Subcutaneous abdominal adipose tissue (tissue), 5 donors: ENCODE data around the gene GLTPD2.
A peak's percentile ranks its signal among the peaks of the same experiment; 100 is the strongest.

Experiments used
- H3K27ac ChIP-seq: one replicate; pipeline ENCODE4 v1.7.0; 2013; ENCODE audit warnings: low read depth, mild to moderate bottlenecking, inconsistent platforms, low read length, moderate library complexity
- H3K27me3 ChIP-seq, 5 donors: one replicate each; pipeline ENCODE4 v1.7.0; 2013; ENCODE audit warnings: low read length in 5 of 5, inconsistent platforms in 1 of 5; ENCODE audit not compliant: control insufficient read depth in 5 of 5, insufficient read depth in 4 of 5
- H3K36me3 ChIP-seq, 5 donors: one replicate each; pipeline ENCODE4 v1.7.0; 2013; ENCODE audit warnings: low read length in 5 of 5; ENCODE audit not compliant: control insufficient read depth in 5 of 5, insufficient read depth in 5 of 5
- H3K4me1 ChIP-seq, 5 donors: one replicate each; pipeline ENCODE4 v1.7.0; 2013; ENCODE audit warnings: low read length in 5 of 5, mild to moderate bottlenecking in 3 of 5, moderate library complexity in 1 of 5; ENCODE audit not compliant: control insufficient read depth in 5 of 5, insufficient read depth in 5 of 5
- H3K4me3 ChIP-seq, 5 donors: one replicate each; pipeline ENCODE4 v1.7.0; 2013; ENCODE audit warnings: low read length in 5 of 5, low read depth in 1 of 5
- H3K9ac ChIP-seq, 5 donors: one replicate each; pipeline ENCODE4 v1.7.0; 2013; ENCODE audit warnings: low read length in 5 of 5, mild to moderate bottlenecking in 4 of 5, moderate library complexity in 3 of 5
- H3K9me3 ChIP-seq, 5 donors: one replicate each; pipeline ENCODE4 v1.7.0; 2013; ENCODE audit warnings: low read length in 5 of 5; ENCODE audit not compliant: control insufficient read depth in 5 of 5
- donor health status: healthy.
- donor health status: healthy.
- donor health status: healthy.
- donor health status: healthy.
- donor health status: healthy.

GLTPD2 gene

GRCh38 chr17:4788807-4789700 lies at the start of gene GLTPD2:
Gene GLTPD2, plus strand, starts transcription at chr17:4788964. Its CDS starts 48 bp downstream, at chr17:4789012.
- Histone ChIP-seq H3K9ac (peak within 1 kb of the TSS in 4 of 5 donors; percentile 78 to 83 (median 81)), H3K4me1 (peaks cover 7 to 55% (median 48%) of the 10 kb centered on the region in 5 donors), H3K36me3 (no peaks in the 10 kb centered on the region), H3K27ac (peak within 1 kb of the TSS; percentile 63), H3K4me3 (peak within 1 kb of the TSS in 4 of 5 donors; percentile 57 to 78 (median 76)), H3K9me3 (no peaks in the 10 kb centered on the region), H3K27me3 (peaks cover 8 to 15% (median 13%) of the 10 kb centered on the region in 5 donors)

GRCh38 chr17:4739122-4740024 lies 49.4 kb upstream of the GLTPD2 start, which contains the start of the genes CXCL16 and ZMYND15:
Gene CXCL16, minus strand, starts transcription at chr17:4739928. Its CDS starts 589 bp downstream, at chr17:4739339.
Gene ZMYND15, plus strand, starts transcription at chr17:4739833. Its CDS starts 716 bp downstream, at chr17:4740549.
- Histone ChIP-seq H3K9ac (peak within 1 kb of the TSS; percentile 38 to 84 (median 73)), H3K36me3 (peaks cover 0 to 6% (median 0%) of the 10 kb centered on the region in 5 donors), H3K9me3 (no peaks in the 10 kb centered on the region), H3K27ac (peak within 1 kb of the TSS; percentile 23), H3K27me3 (peaks cover under 1 to 10% (median 3%) of the 10 kb centered on the region in 5 donors), H3K4me3 (peak within 1 kb of the TSS; percentile 54 to 83 (median 73)), H3K4me1 (peaks cover 0 to 41% (median 19%) of the 10 kb centered on the region in 5 donors)

DNA sequence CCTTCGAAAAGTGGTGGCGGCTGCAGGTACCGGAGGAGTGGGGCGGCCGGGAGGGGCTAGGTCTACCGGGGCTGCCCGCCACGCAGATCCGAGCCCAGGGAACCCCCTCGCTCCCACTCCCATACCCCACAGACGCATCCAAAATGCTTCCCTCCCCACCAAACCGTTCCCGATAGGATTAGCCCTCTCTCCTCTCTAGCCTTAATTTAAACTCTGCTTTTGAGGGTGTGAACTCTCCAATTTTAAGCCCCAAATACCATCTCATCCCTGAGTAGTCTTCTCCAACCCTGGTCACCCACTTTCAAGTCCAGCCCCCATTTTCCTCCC lies 48.8 kb upstream of the GLTPD2 start:
- Histone ChIP-seq H3K36me3 (peaks cover 0 to under 1% (median 0%) of the 10 kb centered on the region in 5 donors), H3K27ac (no peak overlapping the region), H3K9ac (peak overlapping the region in 3 of 5 donors; percentile 44 to 72 (median 62)), H3K4me1 (peaks cover 0 to 35% (median 18%) of the 10 kb centered on the region in 5 donors), H3K4me3 (peak overlapping the region; percentile 15 to 83 (median 73)), H3K9me3 (no peaks in the 10 kb centered on the region), H3K27me3 (peaks cover 5 to 16% (median 9%) of the 10 kb centered on the region in 5 donors)

GRCh38 chr17:4740584-4740983 lies 48.2 kb upstream of the GLTPD2 start:
- H3K9ac ChIP-seq = no peak overlapping the region
- H3K36me3 ChIP-seq = no peaks in the 10 kb centered on the region
- H3K4me1 ChIP-seq = peaks cover 0 to 29% (median 19%) of the 10 kb centered on the region in 5 donors
- peaks cover 6 to 21% (median 10%) of the 10 kb centered on the region in 5 donors for H3K27me3 ChIP-seq
- no peaks in the 10 kb centered on the region for H3K9me3 ChIP-seq
- peak overlapping the region in 1 of 5 donors; percentile 73 for H3K4me3 ChIP-seq
- no peak overlapping the region for H3K27ac ChIP-seq

DNA sequence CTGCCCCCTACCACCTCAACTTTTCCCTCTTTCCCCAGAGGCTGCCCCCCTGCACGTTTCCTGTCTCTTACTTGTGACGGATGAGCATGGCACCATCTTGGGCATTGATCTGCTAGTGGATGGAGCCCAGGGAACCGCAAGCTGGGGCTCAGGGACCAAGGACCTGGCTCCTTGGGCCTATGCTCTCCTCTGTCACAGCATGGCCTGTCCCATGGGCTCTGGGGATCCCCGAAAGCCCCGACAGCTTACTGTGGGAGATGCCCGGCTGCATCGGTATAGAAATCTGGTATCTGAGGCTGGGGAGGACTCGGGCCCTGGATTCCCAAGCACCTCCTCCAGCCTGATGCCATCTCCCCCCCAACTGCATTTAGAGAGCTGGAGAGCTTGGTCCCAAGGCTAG lies 47.2 kb upstream of the GLTPD2 start:
- Histone ChIP-seq H3K4me3 (no peak overlapping the region), H3K4me1 (peaks cover 0 to 24% (median 19%) of the 10 kb centered on the region in 5 donors), H3K9ac (no peak overlapping the region), H3K36me3 (no peaks in the 10 kb centered on the region), H3K27ac (no peak overlapping the region), H3K9me3 (no peaks in the 10 kb centered on the region), H3K27me3 (peaks cover 6 to 23% (median 10%) of the 10 kb centered on the region in 5 donors)

DNA sequence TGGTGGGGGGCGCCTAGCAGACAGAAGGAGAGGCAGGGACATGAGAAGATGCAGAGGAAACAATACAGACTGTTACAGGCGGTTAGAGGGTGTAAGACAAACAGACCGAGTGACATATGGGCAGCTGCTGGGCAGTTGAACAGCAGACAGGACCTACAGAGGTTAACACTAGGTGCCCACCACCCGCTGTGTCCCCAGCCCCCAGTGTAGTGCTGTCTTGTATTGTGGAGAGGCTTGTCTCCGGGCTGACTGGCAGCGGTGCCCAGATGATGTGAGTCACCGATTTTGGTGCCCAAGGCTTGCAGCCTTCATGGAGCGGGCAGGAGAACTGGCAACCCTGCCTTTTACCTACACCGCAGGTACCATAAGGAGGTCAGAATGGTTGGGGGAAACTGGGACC lies 46.6 kb upstream of the GLTPD2 start:
- Histone ChIP-seq H3K9ac (no peak overlapping the region), H3K4me3 (no peak overlapping the region)

DNA sequence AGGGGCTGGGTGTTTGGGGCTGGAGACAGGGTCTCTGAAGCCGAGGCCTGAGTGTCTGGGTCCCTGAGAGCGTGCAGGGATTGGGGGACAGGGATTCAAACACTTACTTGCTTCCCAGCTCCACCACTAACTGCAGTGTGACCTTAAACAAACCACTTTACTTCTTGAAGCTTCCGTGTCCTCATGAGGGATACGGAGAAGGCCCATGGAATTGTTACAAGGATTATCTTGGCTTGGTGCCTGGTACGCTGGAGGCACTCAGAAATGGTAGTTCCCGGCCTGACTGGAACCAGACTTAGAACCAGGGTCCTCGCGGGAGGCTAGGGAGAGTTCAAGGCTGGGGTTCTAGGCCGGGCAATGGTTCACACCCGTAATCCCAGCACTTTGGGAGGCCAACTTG lies 46.1 kb upstream of the GLTPD2 start:
- no peak overlapping the region for H3K9ac ChIP-seq
- H3K36me3 ChIP-seq = no peaks in the 10 kb centered on the region
- H3K4me3 ChIP-seq = no peak overlapping the region
- H3K4me1 ChIP-seq = peaks cover 0 to 21% (median 19%) of the 10 kb centered on the region in 5 donors
- no peaks in the 10 kb centered on the region for H3K9me3 ChIP-seq
- H3K27ac ChIP-seq = no peak overlapping the region
- H3K27me3 ChIP-seq = peaks cover 6 to 23% (median 10%) of the 10 kb centered on the region in 5 donors

More for the DNA sequence above, 46.6 kb upstream of the GLTPD2 start:
- no peaks in the 10 kb centered on the region for H3K9me3 ChIP-seq
- peaks cover 0 to 20% (median 19%) of the 10 kb centered on the region in 5 donors for H3K4me1 ChIP-seq
- peaks cover 6 to 23% (median 10%) of the 10 kb centered on the region in 5 donors for H3K27me3 ChIP-seq
- no peaks in the 10 kb centered on the region for H3K36me3 ChIP-seq
- no peak overlapping the region for H3K27ac ChIP-seq

GRCh38 chr17:4743216-4743615 lies 45.5 kb upstream of the GLTPD2 start:
- H3K36me3 ChIP-seq = no peaks in the 10 kb centered on the region
- peaks cover 0 to 24% (median 18%) of the 10 kb centered on the region in 5 donors for H3K4me1 ChIP-seq
- H3K9me3 ChIP-seq = no peaks in the 10 kb centered on the region
- no peak overlapping the region for H3K9ac ChIP-seq
- H3K27ac ChIP-seq = no peak overlapping the region
- no peak overlapping the region for H3K4me3 ChIP-seq
- peaks cover 6 to 23% (median 10%) of the 10 kb centered on the region in 5 donors for H3K27me3 ChIP-seq

DNA sequence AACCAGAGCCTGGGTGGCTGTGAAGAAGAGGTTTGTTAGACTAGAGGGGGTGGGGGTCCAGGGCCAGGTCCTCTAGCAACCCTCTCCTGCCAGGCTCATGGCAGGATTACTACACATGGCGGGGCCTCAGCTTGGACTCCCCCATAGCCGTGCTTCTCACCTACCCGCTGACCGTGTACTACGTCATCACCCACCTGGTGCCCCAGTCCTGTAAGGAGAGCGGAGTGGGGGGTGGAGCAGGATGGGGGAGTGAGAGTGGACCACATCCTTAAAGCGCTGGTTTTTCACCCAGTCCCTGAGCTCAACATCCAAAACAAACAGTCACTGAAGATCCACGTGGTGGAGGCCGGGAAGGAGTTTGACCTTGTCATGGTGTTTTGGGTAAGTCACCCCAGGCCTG lies 44.9 kb upstream of the GLTPD2 start:
- H3K27ac ChIP-seq = no peak overlapping the region
- H3K4me1 ChIP-seq = peaks cover 0 to 23% (median 16%) of the 10 kb centered on the region in 5 donors
- no peak overlapping the region for H3K4me3 ChIP-seq
- H3K36me3 ChIP-seq = no peaks in the 10 kb centered on the region
- peaks cover 6 to 22% (median 10%) of the 10 kb centered on the region in 5 donors for H3K27me3 ChIP-seq
- no peaks in the 10 kb centered on the region for H3K9me3 ChIP-seq
- H3K9ac ChIP-seq = no peak overlapping the region
